HG03442 (cell line): ENCODE results near the gene SVOPL.

ENCODE experiments used
- ATAC-seq: cut with Tn5 transposase; IDR thresholded peaks from one replicate; pipeline ENCODE4 v1.9.1; 2021; ENCODE audit warnings: mild to moderate bottlenecking, moderate library complexity; ENCODE audit not compliant: unreplicated experiment

The SVOPL gene

GRCh38 chr7:138662076-138662990 lies 38.8 kb downstream of the SVOPL start:
- ATAC-seq = no peak

DNA sequence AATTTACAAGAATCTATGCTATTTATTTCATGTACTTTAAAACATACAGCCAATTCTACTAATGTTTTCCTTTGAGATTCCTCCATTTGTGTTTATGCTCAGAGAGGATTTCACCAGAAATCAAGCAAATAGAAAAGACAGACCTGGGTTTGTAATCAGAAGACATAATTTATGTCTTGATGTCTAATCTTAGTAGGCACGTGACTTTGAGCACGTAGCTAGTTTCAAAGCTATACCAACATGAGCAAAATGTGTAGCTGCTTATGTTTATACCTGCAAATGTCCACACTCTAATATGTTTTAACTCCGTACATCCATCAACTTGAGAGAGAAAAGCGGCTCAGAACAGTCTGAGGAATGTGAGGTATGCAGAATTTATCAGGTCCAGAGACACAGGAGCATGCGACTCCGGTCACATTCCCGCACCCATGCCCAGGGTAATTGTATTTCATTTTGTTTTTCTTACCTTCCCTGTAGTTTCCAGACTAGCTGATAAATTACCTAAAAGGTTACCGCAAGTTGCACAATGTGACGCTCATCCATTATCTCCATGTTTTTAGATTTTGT lies 40.0 kb downstream of the SVOPL start:
- ATAC-seq = no peak

GRCh38 chr7:138658889-138659288 lies 42.3 kb downstream of the SVOPL start:
- ATAC-seq = no peak

DNA sequence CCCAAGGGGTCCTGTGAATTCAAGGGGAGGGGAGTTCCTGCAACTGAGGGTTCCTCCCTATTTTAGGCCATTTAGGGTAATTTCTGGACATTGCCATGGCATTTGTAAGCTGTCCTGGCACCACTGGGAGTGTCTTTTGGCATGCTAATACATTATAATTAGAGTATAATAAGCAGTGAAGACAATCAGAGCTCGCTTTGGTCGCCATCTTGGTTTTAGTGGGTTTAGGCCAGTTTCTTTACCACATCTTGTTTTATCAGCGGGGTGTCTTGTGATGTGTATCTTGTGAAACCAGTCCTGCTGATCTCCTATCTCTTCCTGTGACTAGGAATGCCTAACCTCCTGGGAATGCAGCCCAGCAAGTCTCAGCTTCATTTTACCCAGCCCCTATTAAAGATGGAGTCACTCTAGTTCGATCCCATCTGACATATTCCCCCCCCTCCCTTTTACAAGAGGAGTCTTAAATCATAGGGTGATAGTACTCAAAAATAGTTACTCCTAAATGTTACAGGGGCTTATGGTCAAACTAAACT lies 43.2 kb downstream of the SVOPL start:
- ATAC-seq = no peak

DNA sequence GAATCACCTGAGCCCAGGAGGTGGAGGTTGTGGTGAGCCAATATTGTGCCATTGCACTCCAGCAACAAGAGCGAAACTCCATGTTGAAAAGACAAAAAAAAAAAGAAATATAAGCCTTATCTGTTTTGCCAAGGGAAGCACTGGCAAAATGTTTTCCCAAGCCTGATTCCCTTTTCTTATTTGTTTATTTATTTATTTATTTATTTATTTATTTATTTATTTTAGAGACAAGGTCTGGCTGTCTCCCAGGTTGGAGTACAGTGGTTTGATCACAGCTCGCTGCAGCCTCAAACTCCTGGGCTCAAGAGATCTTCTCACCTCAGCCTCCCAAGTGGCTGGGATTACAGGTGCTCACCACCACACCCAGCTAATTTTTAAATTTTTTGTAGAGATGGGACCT lies 44.2 kb downstream of the SVOPL start:
- no peak for ATAC-seq

DNA sequence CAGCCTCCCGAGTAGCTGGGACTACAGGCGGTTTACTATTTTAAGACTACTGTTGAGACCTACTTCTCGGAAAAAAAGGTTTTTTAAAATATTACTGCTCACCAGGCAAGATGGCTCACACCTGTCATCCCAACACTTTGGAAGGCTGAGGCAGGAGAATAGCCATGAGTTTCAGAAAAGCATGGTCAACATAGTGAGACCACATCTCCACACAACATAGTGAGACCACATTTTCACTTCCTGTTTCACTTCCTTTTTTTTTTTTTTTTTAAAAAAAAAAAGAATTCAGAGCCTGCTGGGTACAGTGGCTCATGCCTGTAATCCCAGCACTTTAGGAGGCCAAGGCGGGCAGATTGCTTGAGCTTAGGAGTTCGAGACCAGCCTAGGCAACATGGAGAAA lies 46.5 kb downstream of the SVOPL start:
- no peak for ATAC-seq

DNA sequence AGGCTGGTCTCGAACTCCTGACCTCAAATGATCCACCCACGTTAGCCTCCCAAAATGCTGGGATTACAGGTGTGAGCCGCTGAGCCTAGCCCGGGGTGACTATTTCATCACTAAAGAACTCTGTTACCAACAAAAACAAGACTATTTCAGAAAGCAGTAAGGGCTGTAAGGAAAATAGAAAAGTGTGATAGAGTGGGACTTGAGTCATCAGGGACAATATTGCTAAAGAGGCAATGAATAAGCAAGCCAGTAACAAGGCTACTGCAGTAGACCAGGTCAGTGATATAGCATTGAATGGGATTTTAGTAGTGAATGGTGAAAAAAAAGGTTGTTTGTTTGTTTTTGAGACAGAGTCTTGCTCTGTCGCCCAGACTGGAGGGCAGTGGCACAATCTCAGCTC lies 51.7 kb downstream of the SVOPL start:
- ATAC-seq = no peak

GRCh38 chr7:138645284-138645683 lies 55.9 kb downstream of the SVOPL start:
- no peak for ATAC-seq

DNA sequence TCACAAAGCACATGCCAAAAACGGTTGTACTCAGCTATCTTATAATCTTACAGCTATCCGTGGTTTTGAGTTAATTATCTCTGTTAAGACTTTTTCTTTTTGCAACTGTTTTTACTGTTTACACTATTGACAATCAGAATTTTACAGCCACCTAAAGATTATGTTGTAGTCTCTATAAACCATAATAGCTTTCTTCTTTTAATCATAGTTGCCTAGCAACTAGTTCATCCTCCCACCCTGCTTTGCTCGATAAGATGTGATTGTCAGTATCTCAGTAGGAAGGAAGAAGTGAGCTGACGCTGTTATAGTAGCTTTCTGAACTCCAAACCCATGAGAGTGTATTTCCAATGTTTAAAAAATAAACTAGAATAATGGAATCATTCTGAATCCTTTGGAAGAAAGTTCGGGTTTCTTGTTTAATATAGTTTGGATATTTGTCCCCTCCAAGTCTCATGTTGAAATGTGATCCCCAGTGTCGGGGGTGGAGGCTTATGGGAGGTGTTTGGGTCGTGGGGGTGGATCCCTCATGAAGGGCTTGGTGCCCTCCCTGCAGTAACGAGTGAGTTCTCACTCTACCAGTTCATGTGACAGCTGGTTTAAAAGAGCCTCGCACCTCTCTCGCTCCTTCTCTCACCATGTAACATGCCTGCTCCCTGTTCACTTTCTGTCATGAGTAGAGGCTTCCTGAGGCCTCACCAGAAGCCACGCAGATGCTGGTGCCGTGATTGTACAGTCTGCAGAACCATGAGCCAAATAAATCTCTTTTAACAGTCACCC lies 68.1 kb downstream of the SVOPL start:
- no peak for ATAC-seq

- ATAC-seq = no peak
Measured at GRCh38 chr7:138632384-138632783, 68.8 kb downstream of the SVOPL start.

- ATAC-seq = no peak
Measured at GRCh38 chr7:138630059-138630610, 71.0 kb downstream of the SVOPL start.

DNA sequence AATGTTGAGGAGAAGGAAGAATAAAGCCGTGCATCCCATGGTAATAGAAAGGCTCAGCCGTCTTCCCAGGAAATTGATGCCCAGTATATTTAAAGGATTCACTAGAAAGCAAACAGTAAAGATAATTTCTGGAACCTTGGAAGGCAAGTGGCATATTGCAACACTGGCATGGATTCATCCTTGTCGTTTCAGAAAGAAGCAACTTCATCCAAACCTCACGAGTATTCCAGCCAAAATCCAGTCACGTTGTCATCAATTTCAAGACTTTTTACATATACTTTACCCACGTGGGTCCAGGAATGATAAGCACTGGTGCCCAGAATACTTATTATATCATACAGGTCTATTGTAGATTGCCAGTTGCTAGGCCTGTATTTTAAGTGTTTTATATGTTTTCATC lies 73.8 kb downstream of the SVOPL start:
- no peak for ATAC-seq

DNA sequence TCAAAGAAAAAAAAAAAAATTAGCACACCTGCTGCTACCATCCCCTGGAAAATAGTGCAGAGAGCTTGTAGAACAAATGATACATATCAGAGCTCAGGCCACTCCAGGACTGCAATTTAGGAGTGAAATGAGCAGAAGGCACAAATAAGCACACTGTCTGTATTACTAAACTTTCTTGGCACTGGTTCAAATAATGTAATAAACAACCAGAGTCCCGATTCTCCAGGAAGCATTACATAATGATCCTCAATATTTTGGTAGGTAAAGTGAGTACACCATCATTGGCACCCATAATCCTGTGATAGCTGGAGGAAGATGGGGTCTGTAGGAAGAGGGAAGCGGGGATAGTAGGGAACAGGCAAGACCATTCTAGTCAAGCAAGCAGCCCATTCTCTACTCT lies 74.3 kb downstream of the SVOPL start:
- no peak for ATAC-seq

DNA sequence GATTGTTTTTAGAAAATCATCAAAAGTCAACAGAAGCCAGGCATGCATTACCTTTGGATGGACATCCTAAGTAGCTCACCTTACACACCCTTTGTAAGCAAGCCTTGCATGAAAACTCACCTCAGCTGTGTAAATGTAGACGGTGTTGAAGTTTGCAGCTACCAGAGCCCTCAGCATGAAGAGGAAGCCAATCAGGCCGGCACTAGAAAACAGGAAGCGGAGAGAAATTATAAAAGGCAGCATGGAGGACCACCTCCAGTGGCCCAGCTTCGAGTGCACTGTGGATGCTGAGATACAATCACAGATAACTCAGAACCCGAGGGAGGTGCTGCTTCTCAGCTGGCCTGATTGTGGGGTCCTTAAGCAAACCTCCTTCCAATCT lies 75.3 kb downstream of the SVOPL start:
- no peak for ATAC-seq

GRCh38 chr7:138625084-138625848 lies 75.9 kb downstream of the SVOPL start:
- ATAC-seq = no peak

DNA sequence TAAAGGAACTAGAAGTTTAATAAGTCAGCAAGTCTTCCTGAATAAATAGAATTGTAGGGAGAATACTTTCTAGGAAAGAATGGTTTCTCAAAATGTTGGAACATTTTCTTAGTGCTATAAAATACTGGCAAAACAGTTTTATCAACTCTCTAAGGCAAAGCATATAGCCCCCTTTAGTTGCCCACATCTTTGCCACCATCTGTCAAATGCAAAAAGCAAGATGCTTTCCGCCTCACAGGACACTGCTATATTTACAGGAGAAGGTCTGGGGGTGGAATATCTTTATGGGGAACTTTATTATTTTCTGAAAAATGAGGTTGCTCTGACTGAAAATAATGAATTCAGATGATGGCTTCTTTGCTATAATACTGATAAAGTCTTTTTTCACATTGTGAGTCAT lies 78.3 kb downstream of the SVOPL start:
- ATAC-seq = no peak

- no peak for ATAC-seq
Measured at GRCh38 chr7:138618933-138619332, 82.2 kb downstream of the SVOPL start.

DNA sequence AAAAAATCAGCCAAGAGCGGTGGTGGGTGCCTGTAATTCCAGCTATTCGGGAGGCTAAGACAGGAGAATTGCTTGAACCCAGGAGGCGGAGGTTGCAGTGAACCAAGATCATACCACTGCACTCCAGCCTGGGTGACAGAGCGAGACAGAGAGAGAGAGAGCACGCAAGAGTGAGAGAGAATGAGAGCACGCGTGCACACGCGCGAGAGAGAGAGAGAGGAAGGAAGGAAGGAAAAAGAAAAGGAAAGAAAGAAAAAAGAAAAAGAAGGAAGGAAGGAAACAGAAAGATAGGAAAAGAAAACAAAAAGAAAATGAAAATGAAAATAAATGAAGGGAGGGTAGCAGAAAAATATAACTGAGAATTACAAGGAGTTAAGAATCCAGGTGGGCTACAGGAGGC lies 82.7 kb downstream of the SVOPL start:
- no peak for ATAC-seq

DNA sequence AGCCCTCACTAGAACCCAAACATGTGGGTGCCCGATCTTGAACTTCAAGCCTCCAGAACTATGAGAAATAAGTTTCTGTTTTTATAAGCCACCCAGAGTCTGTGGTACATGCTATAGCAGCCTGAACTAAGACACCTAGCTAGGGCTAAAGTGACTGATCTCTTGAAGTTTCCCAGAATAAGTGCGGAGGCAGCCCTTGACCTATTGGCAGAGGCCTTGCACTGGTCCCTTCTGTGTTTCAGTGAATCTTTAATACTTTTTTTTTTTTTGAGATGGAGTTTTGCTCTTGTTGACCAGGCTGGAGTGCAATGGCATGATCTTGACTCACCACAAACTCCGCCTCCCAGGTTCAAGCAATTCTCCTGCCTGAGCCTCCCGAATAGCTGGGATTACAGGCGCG lies 85.1 kb downstream of the SVOPL start:
- ATAC-seq = no peak

DNA sequence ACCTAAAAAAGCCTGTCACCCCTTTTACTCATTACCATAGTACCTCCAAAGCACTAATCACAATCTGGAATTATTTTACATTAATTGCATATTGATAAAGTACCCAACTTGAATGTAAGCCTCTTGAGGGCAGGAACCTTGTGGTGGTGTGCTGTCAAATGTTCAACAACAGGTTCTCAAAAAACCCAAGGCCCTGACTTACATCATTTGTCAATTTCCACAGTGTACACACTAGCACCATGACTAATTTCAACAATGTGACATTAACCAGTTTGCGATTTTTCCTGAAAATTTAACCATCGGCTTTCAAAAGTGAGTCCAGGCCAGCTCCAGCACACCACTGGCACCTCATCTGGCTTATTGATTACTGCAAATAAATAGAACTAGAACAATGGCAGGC lies 87.5 kb downstream of the SVOPL start:
- no peak for ATAC-seq
